GM18868 (cell line): Measurements from ENCODE around the gene ARHGDIA.
A peak's percentile ranks its signal among the peaks of the same experiment; 100 is the strongest.

Experiments
- ATAC-seq: cut with Tn5 transposase; IDR thresholded peaks from one replicate; pipeline ENCODE4 v1.9.1; 2021; ENCODE audit warnings: mild to moderate bottlenecking, moderate library complexity; ENCODE audit not compliant: unreplicated experiment

The ARHGDIA gene

GRCh38 chr17:81865733-81866439, 5.3 kb downstream of the ARHGDIA start:
- ATAC-seq = no peak

GRCh38 chr17:81865358-81865732, 5.8 kb downstream of the ARHGDIA start:
- no peak for ATAC-seq

- no peak for ATAC-seq
Observed at GRCh38 chr17:81863833-81864768, 7.0 kb downstream of the ARHGDIA start.

GRCh38 chr17:81863123-81863675, 7.9 kb downstream of the ARHGDIA start:
- no peak for ATAC-seq

- ATAC-seq = peak; percentile 80
Observed at GRCh38 chr17:81860756-81861568, 10.2 kb downstream of the ARHGDIA start.

- no peak for ATAC-seq
Observed at GRCh38 chr17:81859906-81860755, 11.0 kb downstream of the ARHGDIA start, which contains the start of gene P4HB. P4HB (minus strand) TSS chr17:81860535; CDS start chr17:81860471, 64 bp downstream.

GRCh38 chr17:81858967-81859905, 11.9 kb downstream of the ARHGDIA start:
- ATAC-seq = no peak

- ATAC-seq = no peak
Observed at GRCh38 chr17:81858170-81858966, 12.8 kb downstream of the ARHGDIA start.

- ATAC-seq = no peak
Observed at GRCh38 chr17:81854974-81855774, 16.0 kb downstream of the ARHGDIA start.

GRCh38 chr17:81852237-81852636, 18.9 kb downstream of the ARHGDIA start:
- no peak for ATAC-seq

- ATAC-seq = no peak
Observed at GRCh38 chr17:81851423-81851822, 19.7 kb downstream of the ARHGDIA start.

- ATAC-seq = no peak
Observed at GRCh38 chr17:81849457-81849856, 21.7 kb downstream of the ARHGDIA start.

- ATAC-seq = no peak
Observed at GRCh38 chr17:81846743-81847689, 24.1 kb downstream of the ARHGDIA start.

GRCh38 chr17:81845881-81846742, 25.0 kb downstream of the ARHGDIA start:
- ATAC-seq = no peak

GRCh38 chr17:81845361-81845760, 25.8 kb downstream of the ARHGDIA start:
- no peak for ATAC-seq
